H9 (cell line): ENCODE measurements around the gene LHX4. TPM values are rescaled to one million over a fixed set of nuclear protein-coding genes. Genes with fewer than 3 reads are reported as not detected.
A peak's percentile ranks its signal among the peaks of the same experiment; 100 is the strongest.

ENCODE experiments used
- DNase-seq: peaks from one replicate; pipeline ENCODE4 v3.0.0-alpha.2; 2017
- H2AFZ ChIP-seq: one replicate; pipeline ENCODE4 v1.6.1; 2013; ENCODE audit warnings: mild to moderate bottlenecking, low read length, control low read depth, moderate library complexity
- H2AK5ac ChIP-seq: 2 replicates; pipeline ENCODE4 v1.6.1; 2013; ENCODE audit warnings: low read length, control low read depth, mixed read lengths; ENCODE audit not compliant: insufficient read length
- H2BK120ac ChIP-seq: one replicate; pipeline ENCODE4 v1.6.1; 2013; ENCODE audit warnings: low read depth, mild to moderate bottlenecking, low read length, control low read depth, inconsistent platforms; ENCODE audit not compliant: poor library complexity, severe bottlenecking
- H2BK12ac ChIP-seq: 2 replicates; pipeline ENCODE4 v1.6.1; 2013; ENCODE audit warnings: low read length, control low read depth, mixed read lengths, low read depth; ENCODE audit not compliant: insufficient read length
- H2BK15ac ChIP-seq: 2 replicates; pipeline ENCODE4 v1.6.1; 2013; ENCODE audit warnings: low read depth, low read length, control low read depth
- H2BK20ac ChIP-seq: one replicate; pipeline ENCODE4 v1.6.1; 2013; ENCODE audit warnings: low read depth, mild to moderate bottlenecking, low read length, control low read depth, inconsistent platforms; ENCODE audit not compliant: poor library complexity, severe bottlenecking
- H2BK5ac ChIP-seq: 2 replicates; pipeline ENCODE4 v1.6.1; 2013; ENCODE audit warnings: low read length, control low read depth, mixed read lengths; ENCODE audit not compliant: insufficient read length
- H3K14ac ChIP-seq: 2 replicates; pipeline ENCODE4 v1.6.1; 2013; ENCODE audit warnings: low read length, control low read depth; ENCODE audit not compliant: insufficient read depth
- H3K18ac ChIP-seq: 2 replicates; pipeline ENCODE4 v1.6.1; 2013; ENCODE audit warnings: low read depth, mild to moderate bottlenecking, mixed read lengths, low read length, control low read depth; ENCODE audit not compliant: insufficient read length
- H3K23ac ChIP-seq: 2 replicates; pipeline ENCODE4 v1.6.1; 2013; ENCODE audit warnings: low read length, control low read depth, mixed read lengths, low read depth; ENCODE audit not compliant: insufficient read length
- H3K23me2 ChIP-seq: 2 replicates; pipeline ENCODE4 v1.6.1; 2013; ENCODE audit warnings: low read depth, mild to moderate bottlenecking, mixed read lengths, low read length, control low read depth; ENCODE audit not compliant: insufficient read length, poor library complexity, severe bottlenecking
- H3K27ac ChIP-seq: 2 replicates; pipeline ENCODE4 v1.5.1; 2013; ENCODE audit warnings: low read length, control low read depth, mixed read lengths, low read depth; ENCODE audit not compliant: insufficient read length
- H3K27me3 ChIP-seq: 2 replicates; pipeline ENCODE4 v1.6.1; 2013; ENCODE audit warnings: low read length, control low read depth, inconsistent platforms; ENCODE audit not compliant: insufficient read depth
- H3K4ac ChIP-seq: 2 replicates; pipeline ENCODE4 v1.6.1; 2013; ENCODE audit warnings: low read depth, mild to moderate bottlenecking, control low read depth, inconsistent platforms, low read length, moderate library complexity
- H3K4me1 ChIP-seq: 2 replicates; pipeline ENCODE4 v1.6.1; 2013; ENCODE audit warnings: low read length, control low read depth, inconsistent platforms; ENCODE audit not compliant: insufficient read depth
- H3K4me2 ChIP-seq: 2 replicates; pipeline ENCODE4 v1.6.1; 2013; ENCODE audit warnings: low read length, control low read depth, mixed read lengths; ENCODE audit not compliant: insufficient read length, insufficient read depth
- H3K56ac ChIP-seq: 2 replicates; pipeline ENCODE4 v1.6.1; 2013; ENCODE audit warnings: low read depth, mild to moderate bottlenecking, mixed read lengths, low read length, control low read depth; ENCODE audit not compliant: insufficient read length
- H3K79me1 ChIP-seq: 2 replicates; pipeline ENCODE4 v1.6.1; 2013; ENCODE audit warnings: low read depth, mild to moderate bottlenecking, moderate library complexity, low read length, control low read depth, inconsistent platforms; ENCODE audit not compliant: insufficient read depth, poor library complexity, severe bottlenecking
- H3K79me2 ChIP-seq: 2 replicates; pipeline ENCODE4 v1.6.1; 2013; ENCODE audit warnings: low read length, control low read depth, inconsistent platforms; ENCODE audit not compliant: insufficient read depth
- H3K9ac ChIP-seq: 2 replicates; pipeline ENCODE4 v1.6.1; 2013; ENCODE audit warnings: low read length, control low read depth, mixed read lengths; ENCODE audit not compliant: insufficient read length; ENCODE audit errors: extremely low read depth
- H3K9me3 ChIP-seq: one replicate; pipeline ENCODE4 v1.6.1; 2013; ENCODE audit warnings: low read depth, low read length, inconsistent platforms; ENCODE audit not compliant: control insufficient read depth
- H3T11ph ChIP-seq: one replicate; pipeline ENCODE4 v1.6.1; 2013; ENCODE audit warnings: mild to moderate bottlenecking, low read length, control low read depth, inconsistent platforms
- H4K20me1 ChIP-seq: one replicate; pipeline ENCODE4 v1.6.1; 2013; ENCODE audit not compliant: control insufficient read depth, insufficient read length, insufficient read depth
- H4K5ac ChIP-seq: 2 replicates; pipeline ENCODE4 v1.6.1; 2013; ENCODE audit warnings: low read depth, mild to moderate bottlenecking, mixed read lengths, low read length, control low read depth; ENCODE audit not compliant: insufficient read length
- H4K8ac ChIP-seq: replicated peaks from 2 replicates; pipeline ENCODE4 v1.6.1; 2013; ENCODE audit warnings: low read length, control low read depth, mixed read lengths, low read depth; ENCODE audit not compliant: insufficient read length
- H4K91ac ChIP-seq: 2 replicates; pipeline ENCODE4 v1.6.1; 2013; ENCODE audit warnings: low read depth, mild to moderate bottlenecking, moderate library complexity, mixed read lengths, low read length, control low read depth; ENCODE audit not compliant: insufficient read length
- H3K27ac Mint-ChIP-seq, 3 experiments: 2 replicates in 2 of 3; 3 replicates in 1 of 3; pipeline ENCODE4 v1.8.0; 2020 to 2021; ENCODE audit warnings: mixed read lengths in 3 of 3, mild to moderate bottlenecking in 1 of 3, moderate library complexity in 1 of 3
- H3K27me3 Mint-ChIP-seq: 2 replicates; pipeline ENCODE4 v1.8.0; 2021; ENCODE audit warnings: low read depth, mild to moderate bottlenecking, moderate library complexity, mixed read lengths
- H3K36me3 Mint-ChIP-seq, 3 experiments: 2 replicates in 2 of 3; 3 replicates in 1 of 3; pipeline ENCODE4 v1.8.0; 2020 to 2021; ENCODE audit warnings: low read depth in 3 of 3, mixed read lengths in 3 of 3; ENCODE audit not compliant: insufficient read depth in 1 of 3
- H3K4me1 Mint-ChIP-seq, 2 experiments: 2 replicates each; pipeline ENCODE4 v1.8.0; 2020; ENCODE audit warnings: mixed read lengths in 2 of 2
- H3K4me3 Mint-ChIP-seq, 2 experiments: 2 replicates in 1 of 2; 3 replicates in 1 of 2; pipeline ENCODE4 v1.8.0; 2020 to 2021; ENCODE audit warnings: mild to moderate bottlenecking in 2 of 2, mixed read lengths in 2 of 2, moderate library complexity in 1 of 2
- H3K9me3 Mint-ChIP-seq, 2 experiments: 2 replicates in 1 of 2; 3 replicates in 1 of 2; pipeline ENCODE4 v1.8.0; 2020; ENCODE audit warnings: mild to moderate bottlenecking in 2 of 2, mixed read lengths in 2 of 2, moderate library complexity in 1 of 2
- CTCF ChIP-seq: fragments of 200-600 bp; sonication (generic); conservative IDR thresholded peaks from 3 replicates; pipeline ENCODE4 v1.8.0; 2021; ENCODE audit warnings: antibody characterized with exemption, mild to moderate bottlenecking
- WGBS: extraction: QIAGEN DNeasy Blood & Tissue Kit; methylation state at CpG from one replicate; pipeline ENCODE4 v1.1.7; 2013; ENCODE audit warnings: missing lambda C conversion rate, low lambda C conversion rate, mixed read lengths; ENCODE audit not compliant: insufficient read length; ENCODE audit errors: extremely low coverage; 5-methylcytosine and 5-hydroxymethylcytosine counted together
- total RNA-seq: library from RNA; stranded (reverse); gene quantifications from 2 replicates; pipeline ENCODE4 v1.2.1, GENCODE V29; 2021

Gene LHX4
- total RNA-seq, 1 experiment from 2014 or later, result 1.9 TPM

- peaks cover 0 to 1% (median 0%) of the 10 kb centered on the region in 3 experiments; a peak in 1 of 7 replicates for H3K36me3 Mint-ChIP-seq
Measured at GRCh38 chr1:180254496-180254819, 24.4 kb downstream of the LHX4 start.

More at GRCh38 chr1:180254496-180254819, 24.4 kb downstream of the LHX4 start:
- DNase-seq, result no peak
- Histone ChIP-seq H2BK20ac (no peak overlapping the region), H2BK120ac (no peak overlapping the region), H2BK12ac (no peak overlapping the region), H3T11ph (no peak overlapping the region), H3K4me1 (peaks cover 5% of the 10 kb centered on the region; the same call in 1 of the 2 replicates), H3K79me2 (no peaks in the 10 kb centered on the region), H2AFZ (no peak overlapping the region), H2BK5ac (no peak overlapping the region), H3K56ac (no peak overlapping the region), H3K18ac (no peak overlapping the region), H2AK5ac (no peak overlapping the region), H3K4me2 (no peak overlapping the region), H2BK15ac (no peak overlapping the region), H4K5ac (no peak overlapping the region), H3K9ac (no peak overlapping the region), H3K79me1 (no peaks in the 10 kb centered on the region), H3K9me3 (no peaks in the 10 kb centered on the region), H4K20me1 (no peaks in the 10 kb centered on the region), H3K27ac (no peak overlapping the region), H4K91ac (no peak overlapping the region), H3K23me2 (no peaks in the 10 kb centered on the region), H3K14ac (no peak overlapping the region), H3K23ac (no peak overlapping the region), H4K8ac (no peak overlapping the region), H3K4ac (no peak overlapping the region), H3K27me3 (no peaks in the 10 kb centered on the region)
- H3K27me3 Mint-ChIP-seq, result peaks cover 3% of the 10 kb centered on the region
- H3K27ac Mint-ChIP-seq, result peak overlapping the region in 1 of 3 experiments; percentile 59; a peak in 3 of 7 replicates
- no peak overlapping the region for H3K4me3 Mint-ChIP-seq
- peaks cover 29 to 48% of the 10 kb centered on the region in 2 experiments for H3K4me1 Mint-ChIP-seq
- no CpG with 5 or more reads among the region's 9 CpGs for WGBS
- no peak for TF ChIP-seq CTCF
- H3K9me3 Mint-ChIP-seq, result no peaks in the 10 kb centered on the region
